ENCODE measurements around the gene MAP2K4. TPM values are rescaled to one million over a fixed set of nuclear protein-coding genes. Genes with fewer than 3 reads are reported as not detected.

MAP2K4 gene
- total RNA-seq, 4 donors from 2014 or later = 21.0 to 26.7 (median 25.1) TPM

GRCh38 chr17:12081720-12082119, 61.0 kb downstream of the MAP2K4 start:
- no peak for TF ChIP-seq CTCF (IDR thresholded peaks at IDR 0.05)
- no peak for ATAC-seq (ENCODE audit: low FRiP score)
- no peak for DNase-seq (ENCODE audit: low spot score)

DNA sequence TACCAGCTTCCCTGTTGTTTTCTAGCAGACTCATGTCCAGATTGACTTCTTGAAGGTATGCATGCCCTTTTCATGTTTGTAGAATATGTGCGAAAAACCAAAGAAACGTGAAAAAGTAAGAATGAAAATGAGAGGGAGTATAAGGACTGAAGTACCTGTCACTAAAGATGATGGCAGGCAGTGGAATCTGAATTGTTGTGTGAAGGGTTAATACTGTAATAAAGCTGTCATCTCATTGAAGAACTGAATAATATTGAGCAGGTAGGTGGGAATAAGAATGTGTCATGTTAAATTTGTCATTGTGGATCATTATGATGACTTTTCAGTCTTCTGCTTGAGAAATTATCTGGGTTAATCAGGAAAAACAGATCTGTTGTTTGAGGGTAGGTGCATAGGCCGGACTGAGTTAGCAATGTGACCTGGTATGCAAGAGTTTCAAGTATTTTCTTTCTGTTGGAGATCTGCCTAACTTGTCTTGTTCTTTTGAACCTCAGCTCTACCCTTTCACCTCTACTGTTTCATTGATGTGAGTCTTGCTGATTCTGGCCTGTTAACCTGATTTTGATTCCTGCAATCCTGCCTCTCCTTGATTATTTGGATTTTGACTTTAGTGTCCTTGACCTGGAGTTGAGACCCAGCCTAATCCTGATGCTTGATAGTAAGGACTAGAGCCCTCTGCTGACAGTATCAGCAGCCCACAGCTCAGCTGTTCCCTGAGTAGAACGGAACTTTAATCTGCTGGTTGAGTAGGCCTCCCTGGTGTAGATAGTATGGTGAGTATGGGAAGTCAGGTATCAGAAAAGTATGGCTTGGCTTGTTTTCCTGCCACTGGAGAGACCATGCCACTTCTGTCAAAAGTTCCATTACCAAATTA, 64.6 kb downstream of the MAP2K4 start:
- no peak for TF ChIP-seq CTCF (IDR thresholded peaks at IDR 0.05)
- ATAC-seq (ENCODE audit: low FRiP score) (no peak), DNase-seq (ENCODE audit: low spot score) (no peak)

GRCh38 chr17:12088035-12088434, 67.4 kb downstream of the MAP2K4 start:
- ATAC-seq (ENCODE audit: low FRiP score) (no peak), DNase-seq (ENCODE audit: low spot score) (no peak)
- no peak for TF ChIP-seq CTCF (IDR thresholded peaks at IDR 0.05)

DNA sequence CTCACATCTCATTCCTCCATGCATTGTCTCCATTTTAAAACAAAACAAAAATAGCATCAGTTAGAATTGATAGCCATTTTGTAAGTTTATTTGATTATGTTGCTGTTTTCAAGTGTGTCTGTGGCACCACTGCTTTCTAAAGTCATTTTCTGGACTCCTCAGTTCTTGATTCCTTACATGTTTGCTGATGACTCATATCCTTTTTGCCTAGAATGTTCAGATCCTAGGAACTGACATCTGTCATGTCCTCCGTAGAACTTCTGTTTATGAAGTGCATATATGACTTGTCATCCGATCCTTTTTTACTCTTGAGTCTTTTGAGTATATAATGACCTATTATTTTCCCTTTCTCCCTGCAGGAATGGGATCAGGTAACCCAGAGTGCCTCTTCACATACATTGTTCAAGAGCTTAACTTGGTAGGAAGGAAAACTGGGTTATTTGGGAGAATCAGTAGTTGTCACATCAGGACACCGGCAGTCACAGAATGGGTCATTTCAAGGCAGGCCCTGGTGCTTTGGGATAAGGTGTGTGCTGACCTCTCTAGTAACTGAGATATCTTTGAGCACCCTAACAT, 69.2 kb downstream of the MAP2K4 start:
- DNase-seq (ENCODE audit: low spot score) (no peak), ATAC-seq (ENCODE audit: low FRiP score) (no peak)
- TF ChIP-seq CTCF (IDR thresholded peaks at IDR 0.05) = no peak

GRCh38 chr17:12094336-12094735, 73.7 kb downstream of the MAP2K4 start:
- DNase-seq (ENCODE audit: low spot score) (no peak), ATAC-seq (ENCODE audit: low FRiP score) (no peak)
- TF ChIP-seq CTCF (IDR thresholded peaks at IDR 0.05) = no peak

DNA sequence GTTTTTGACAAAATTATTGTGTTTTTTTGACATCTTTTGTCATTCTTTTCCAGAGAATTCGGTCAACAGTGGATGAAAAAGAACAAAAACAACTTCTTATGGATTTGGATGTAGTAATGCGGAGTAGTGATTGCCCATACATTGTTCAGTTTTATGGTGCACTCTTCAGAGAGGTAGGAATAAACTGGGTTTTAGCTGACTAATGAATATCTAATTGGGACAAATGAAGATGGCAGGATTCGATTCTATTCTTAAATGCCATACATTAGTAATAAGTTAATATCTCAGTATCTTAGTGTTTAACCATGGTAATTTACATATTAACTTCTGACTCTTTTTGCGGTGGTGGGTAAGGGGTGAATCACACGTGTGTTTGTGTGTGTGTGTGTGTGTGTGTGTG, 74.8 kb downstream of the MAP2K4 start:
- no peak for TF ChIP-seq CTCF (IDR thresholded peaks at IDR 0.05)
- ATAC-seq (ENCODE audit: low FRiP score) (no peak), DNase-seq (ENCODE audit: low spot score) (no peak)

- no peak for ATAC-seq (ENCODE audit: low FRiP score)
- TF ChIP-seq CTCF (IDR thresholded peaks at IDR 0.05) = no peak
- DNase-seq (ENCODE audit: low spot score) = no peak
Observed at GRCh38 chr17:12097326-12097725, 76.6 kb downstream of the MAP2K4 start.
